ENCODE results near the gene CBARP. TPM values are rescaled to one million over a fixed set of nuclear protein-coding genes. Genes with fewer than 3 reads are reported as not detected.

Gene CBARP
- total and polyA plus RNA-seq, 2 of the 4 experiments (the other 2 are of a cell fraction) = 0.18 to 3.9 TPM

DNA sequence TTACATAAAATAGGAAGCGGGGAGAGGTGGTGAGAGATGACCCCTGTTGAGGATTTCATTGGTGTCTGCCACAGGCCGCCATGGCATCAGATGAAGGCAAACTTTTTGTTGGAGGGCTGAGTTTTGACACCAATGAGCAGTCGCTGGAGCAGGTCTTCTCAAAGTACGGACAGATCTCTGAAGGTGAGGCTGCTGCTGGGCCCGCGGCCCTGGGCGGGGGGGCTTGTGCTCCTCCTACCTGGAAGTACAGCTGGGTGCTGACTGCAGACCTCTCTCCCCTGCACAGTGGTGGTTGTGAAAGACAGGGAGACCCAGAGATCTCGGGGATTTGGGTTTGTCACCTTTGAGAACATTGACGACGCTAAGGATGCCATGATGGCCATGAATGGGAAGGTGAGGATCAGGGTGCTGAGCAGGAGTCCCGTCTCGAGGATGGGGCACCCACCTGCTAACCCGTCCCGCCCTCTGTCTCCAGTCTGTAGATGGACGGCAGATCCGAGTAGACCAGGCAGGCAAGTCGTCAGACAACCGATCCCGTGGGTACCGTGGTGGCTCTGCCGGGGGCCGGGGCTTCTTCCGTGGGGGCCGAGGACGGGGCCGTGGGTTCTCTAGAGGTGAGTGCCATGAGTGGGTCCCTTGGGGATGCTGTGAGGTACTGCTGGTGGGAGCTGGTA, 33.2 kb upstream of the CBARP start:
- H3K27me3 ChIP-seq (ENCODE audit: control insufficient read depth, insufficient read depth, low read length) = no peaks in the 10 kb centered on the region
- no peak overlapping the region for H3K56ac ChIP-seq (ENCODE audit: extremely low read depth, insufficient read depth, low read length)
- no peak overlapping the region for H2BK120ac ChIP-seq (ENCODE audit: low read depth, low read length)
- H2AK9ac ChIP-seq (replicated peaks; ENCODE audit: low read depth, low read length, poor library complexity) = peak overlapping the region; percentile 47
- H4K5ac ChIP-seq (ENCODE audit: low read depth, low read length) = no peak overlapping the region
- ChIA-PET POLR2A (ENCODE audit: unreplicated experiment) (no interaction called here), CTCF (interaction anchor here (0.7 kb wide), 2 partner anchors 26 to 50 kb away, joined by 3 read pairs; no protein-coding TSS in a partner anchor)
- peak overlapping the region; percentile 80 for H3K9ac ChIP-seq (ENCODE audit: low read depth, low read length)
- peak overlapping the region; percentile 62; the same call in 1 of the 2 replicates for H3K23ac ChIP-seq (ENCODE audit: low read depth, low read length)
- no CpG with 5 or more reads among the region's 26 CpGs for WGBS, 2 experiments (ENCODE audit: extremely low coverage in 2 of 2, insufficient read length in 1 of 2)
- H3K18ac ChIP-seq (ENCODE audit: low read depth, low read length) = no peak overlapping the region
- H2BK5ac ChIP-seq (ENCODE audit: low read depth, low read length, poor library complexity, severe bottlenecking) = no peak overlapping the region
- H3K9me1 ChIP-seq (ENCODE audit: insufficient read depth, low read length) = no peaks in the 10 kb centered on the region; the same call in 1 of the 2 replicates
- peaks cover 75% of the 10 kb centered on the region for H4K20me1 ChIP-seq (ENCODE audit: insufficient read depth, low read length)
- H3K4me3 ChIP-seq (ENCODE audit: insufficient read depth, low read depth, low read length) = no peak overlapping the region
- peaks cover 16 to 61% of the 10 kb centered on the region in 2 experiments; a peak in 3 of 4 replicates for H3K79me1 ChIP-seq (ENCODE audit: low read depth in 1 of 2, low read length in 2 of 2)
- H2BK20ac ChIP-seq (ENCODE audit: low read depth, low read length) = no peak overlapping the region
- H3K4me1 ChIP-seq (ENCODE audit: control insufficient read depth, insufficient read depth, low read length) = peaks cover 37% of the 10 kb centered on the region
- intact Hi-C loops (cut with micrococcal nuclease) = no loop called here
- in situ Hi-C loops (cut with MboI; ENCODE audit: low sequenced_read_pairs) = no loop called here
- peak overlapping the region; percentile 22; the same call in 1 of the 2 replicates for H3K14ac ChIP-seq (replicated peaks; ENCODE audit: low read depth, low read length)
- H3K36me3 ChIP-seq (ENCODE audit: control insufficient read depth, insufficient read depth, low read length) = peaks cover 44% of the 10 kb centered on the region
- H4K91ac ChIP-seq (ENCODE audit: insufficient read depth, low read depth, low read length) = no peak overlapping the region
- H4K8ac ChIP-seq (ENCODE audit: low read depth in 2 of 2, low read length in 2 of 2) = peak overlapping the region in 1 of 2 experiments; percentile 2; a peak in 1 of 4 replicates
- TF ChIP-seq RFX5 (IDR thresholded peaks at IDR 0.05; ENCODE audit: low read depth, low read length) (no peak), NFE2L2 (IDR thresholded peaks at IDR 0.05; ENCODE audit: low read depth, low read length) (no peak), CHD1 (IDR thresholded peaks at IDR 0.05; ENCODE audit: low read depth, low read length) (no peak), RCOR1 (IDR thresholded peaks at IDR 0.05; ENCODE audit: insufficient replicate concordance, low read length) (no peak), MXI1 (IDR thresholded peaks at IDR 0.05; ENCODE audit: borderline replicate concordance, low read depth, low read length) (no peak), MAZ (IDR thresholded peaks at IDR 0.05; ENCODE audit: borderline replicate concordance, low read depth, low read length) (no peak), POLR2A (IDR thresholded peaks at IDR 0.05; ENCODE audit: low read depth, low read length) (peak; percentile 10; the same call in 1 of the 2 replicates)
- peak overlapping the region; percentile 13; the same call in 1 of the 2 replicates for H2AK5ac ChIP-seq (ENCODE audit: low read depth, low read length)
- peak overlapping the region; percentile 99; the same call in 1 of the 2 replicates for H3K4ac ChIP-seq (ENCODE audit: low read depth, low read length)
- H3K4me2 ChIP-seq (ENCODE audit: low read depth, low read length) = peak overlapping the region; percentile 86; the same call in 1 of the 2 replicates
- dilution Hi-C loops (cut with HindIII; ENCODE audit: low sequenced_read_pairs, unreplicated experiment) = no loop called here
- H2BK15ac ChIP-seq (ENCODE audit: low read depth, low read length) = no peak overlapping the region
- ATAC-seq (ENCODE audit: low read depth) (no peak), DNase-seq (no peak)
- H3K27ac ChIP-seq (ENCODE audit: insufficient read depth, low read length) = peak overlapping the region; percentile 8; the same call in 1 of the 2 replicates
- H2AFZ ChIP-seq (replicated peaks; ENCODE audit: low read length, poor library complexity) = no peak overlapping the region
- no TSS peak for BruUV-seq (replicated peaks)
- H3K9me3 ChIP-seq (ENCODE audit: control insufficient read depth, insufficient read depth, low read length) = no peaks in the 10 kb centered on the region
